Fibroblast of pulmonary artery (primary cell): ENCODE measurements around the gene LARGE2.
A peak's percentile ranks its signal among the peaks of the same experiment; 100 is the strongest.

Experiments
- DNase-seq: peaks from one replicate; pipeline ENCODE4 v3.0.0-alpha.2; 2010; ENCODE audit warnings: low read depth
- H3K4me3 ChIP-seq: replicated peaks from 2 replicates; pipeline ENCODE4 v1.5.1; 2011; ENCODE audit warnings: low read depth, mild to moderate bottlenecking, control low read depth, low read length, moderate library complexity
- TF ChIP-seq, protein P1 (sequence below): IDR thresholded peaks from 2 replicates; pipeline ENCODE4 v1.5.1; 2011; ENCODE audit warnings: mild to moderate bottlenecking, control low read depth, low read length, inconsistent platforms; ENCODE audit errors: missing control alignments

LARGE2 gene

DNA sequence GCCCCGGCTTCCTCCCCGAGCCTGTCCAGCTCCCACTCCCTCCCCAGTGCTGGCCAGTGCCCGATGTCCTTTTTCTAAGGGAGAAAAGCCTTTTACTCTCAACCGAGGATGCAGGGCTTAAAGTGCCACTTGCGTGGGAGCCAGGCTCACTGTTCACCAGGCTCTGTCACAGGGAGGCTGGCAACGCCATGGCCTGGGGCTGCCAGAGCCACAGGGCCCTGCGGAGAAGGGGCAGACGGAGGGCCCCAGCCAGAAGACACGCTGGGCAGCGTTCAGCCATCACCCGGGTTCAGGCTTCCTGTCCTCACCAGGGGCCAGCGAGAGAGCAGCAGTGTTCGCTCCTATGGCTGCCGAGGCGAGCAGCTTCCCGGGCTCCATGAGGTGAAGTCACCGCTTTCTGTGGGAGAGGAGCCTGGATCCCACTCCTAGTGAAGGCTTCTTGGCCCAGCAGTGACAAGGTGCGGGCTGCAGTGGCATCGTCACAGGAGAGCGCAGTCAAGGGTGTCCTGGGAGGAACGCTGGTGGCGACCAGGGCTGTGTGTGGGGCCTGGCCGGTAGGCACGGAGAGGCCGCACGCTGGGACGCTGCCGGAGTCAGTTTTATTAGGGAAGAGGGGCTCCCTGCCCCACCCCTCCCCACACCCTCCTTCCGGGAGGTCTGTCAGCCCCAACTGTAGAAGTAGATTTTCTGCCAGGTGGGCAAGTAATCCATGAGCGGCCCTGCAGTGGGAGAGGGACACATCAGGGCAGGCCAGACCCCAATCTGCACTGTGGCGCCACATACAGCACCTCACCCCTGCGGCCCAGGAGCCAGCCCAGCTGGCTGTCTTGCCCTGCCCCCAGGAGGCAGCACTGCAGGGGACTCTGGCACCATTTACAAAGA, 12.6 kb upstream of the LARGE2 start:
- DNase-seq: no peak
- H3K4me3 ChIP-seq: no peak overlapping the region
- TF ChIP-seq, protein P1, sequence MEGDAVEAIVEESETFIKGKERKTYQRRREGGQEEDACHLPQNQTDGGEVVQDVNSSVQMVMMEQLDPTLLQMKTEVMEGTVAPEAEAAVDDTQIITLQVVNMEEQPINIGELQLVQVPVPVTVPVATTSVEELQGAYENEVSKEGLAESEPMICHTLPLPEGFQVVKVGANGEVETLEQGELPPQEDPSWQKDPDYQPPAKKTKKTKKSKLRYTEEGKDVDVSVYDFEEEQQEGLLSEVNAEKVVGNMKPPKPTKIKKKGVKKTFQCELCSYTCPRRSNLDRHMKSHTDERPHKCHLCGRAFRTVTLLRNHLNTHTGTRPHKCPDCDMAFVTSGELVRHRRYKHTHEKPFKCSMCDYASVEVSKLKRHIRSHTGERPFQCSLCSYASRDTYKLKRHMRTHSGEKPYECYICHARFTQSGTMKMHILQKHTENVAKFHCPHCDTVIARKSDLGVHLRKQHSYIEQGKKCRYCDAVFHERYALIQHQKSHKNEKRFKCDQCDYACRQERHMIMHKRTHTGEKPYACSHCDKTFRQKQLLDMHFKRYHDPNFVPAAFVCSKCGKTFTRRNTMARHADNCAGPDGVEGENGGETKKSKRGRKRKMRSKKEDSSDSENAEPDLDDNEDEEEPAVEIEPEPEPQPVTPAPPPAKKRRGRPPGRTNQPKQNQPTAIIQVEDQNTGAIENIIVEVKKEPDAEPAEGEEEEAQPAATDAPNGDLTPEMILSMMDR: no peak

DNA sequence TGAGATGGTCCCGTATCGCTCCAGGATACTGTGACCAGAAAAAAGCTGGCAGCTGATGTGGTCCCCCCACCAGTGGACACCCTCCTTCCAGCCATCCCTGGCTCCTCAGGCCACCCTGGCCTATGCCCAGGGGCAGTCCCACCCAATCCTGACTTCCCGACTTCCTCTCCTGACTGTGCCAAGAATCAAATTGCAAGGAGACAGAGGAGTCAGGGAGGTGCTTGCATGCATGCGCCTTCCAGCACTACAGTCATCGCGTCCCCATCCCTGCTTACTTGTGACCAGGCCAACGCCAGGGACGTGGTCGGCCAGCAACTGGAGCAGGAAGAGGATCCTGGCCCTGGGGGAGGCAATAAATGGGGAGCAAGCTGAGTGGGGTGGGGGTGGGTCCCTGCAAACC, 11.8 kb upstream of the LARGE2 start:
- TF ChIP-seq, protein P1: no peak
- DNase-seq: no peak
- H3K4me3 ChIP-seq: no peak overlapping the region

DNA sequence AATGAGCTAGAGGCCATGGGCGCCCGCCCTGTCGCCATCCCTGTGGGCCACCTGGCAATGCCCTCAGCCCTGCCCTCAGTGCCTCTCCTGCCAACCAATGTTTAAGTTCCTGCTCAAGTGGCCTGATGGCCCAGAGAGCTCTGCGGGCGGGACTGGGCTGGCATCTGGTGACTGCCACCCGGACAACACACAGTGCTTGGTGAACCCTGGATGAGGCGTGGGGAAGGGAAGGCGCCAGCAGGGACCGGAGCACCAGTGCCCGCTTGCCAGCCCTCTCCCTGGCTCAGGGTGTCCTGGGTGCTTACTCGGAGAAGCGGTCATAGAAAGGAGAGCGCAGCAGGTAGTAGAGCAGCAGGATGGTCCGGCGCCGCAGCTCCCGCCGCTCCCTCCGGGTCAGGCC, 8.9 kb upstream of the LARGE2 start:
- H3K4me3 ChIP-seq: no peak overlapping the region
- no peak for DNase-seq
- TF ChIP-seq, protein P1: no peak

DNA sequence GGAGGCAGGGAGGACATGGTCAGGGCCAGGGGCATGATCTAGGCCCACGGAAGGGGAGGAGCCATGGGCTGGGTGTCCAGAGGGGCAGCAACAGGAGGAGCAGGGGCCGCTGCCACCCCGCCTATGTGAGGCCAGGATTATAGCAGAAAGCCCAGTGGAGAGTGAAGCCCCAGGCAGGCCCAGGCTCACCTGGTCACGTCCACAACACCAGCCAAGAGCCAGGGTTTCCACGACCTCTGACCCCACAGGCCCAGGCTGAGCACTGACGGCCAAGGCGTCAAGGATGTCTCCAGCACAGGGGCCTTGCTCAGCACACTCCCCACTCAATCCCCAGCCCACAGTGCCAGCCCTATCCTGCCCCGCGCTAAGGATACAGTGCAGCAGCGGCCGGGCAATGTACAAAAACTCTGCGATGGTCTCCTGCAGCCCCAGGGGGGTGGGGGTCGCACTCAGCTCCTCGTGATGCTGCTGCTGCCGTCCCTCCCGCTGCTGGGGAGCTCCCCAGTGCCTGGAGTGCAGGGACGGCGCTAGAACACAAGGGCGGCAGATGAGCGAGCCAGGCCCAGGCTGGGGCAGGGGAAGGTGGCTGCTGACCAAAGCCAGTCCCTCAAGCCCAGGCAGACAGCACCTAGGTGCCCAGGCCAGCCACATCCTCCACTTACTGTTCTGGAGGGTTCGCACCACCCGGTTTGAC, 8.4 kb upstream of the LARGE2 start:
- H3K4me3 ChIP-seq: no peak overlapping the region
- TF ChIP-seq, protein P1: no peak
- no peak for DNase-seq

DNA sequence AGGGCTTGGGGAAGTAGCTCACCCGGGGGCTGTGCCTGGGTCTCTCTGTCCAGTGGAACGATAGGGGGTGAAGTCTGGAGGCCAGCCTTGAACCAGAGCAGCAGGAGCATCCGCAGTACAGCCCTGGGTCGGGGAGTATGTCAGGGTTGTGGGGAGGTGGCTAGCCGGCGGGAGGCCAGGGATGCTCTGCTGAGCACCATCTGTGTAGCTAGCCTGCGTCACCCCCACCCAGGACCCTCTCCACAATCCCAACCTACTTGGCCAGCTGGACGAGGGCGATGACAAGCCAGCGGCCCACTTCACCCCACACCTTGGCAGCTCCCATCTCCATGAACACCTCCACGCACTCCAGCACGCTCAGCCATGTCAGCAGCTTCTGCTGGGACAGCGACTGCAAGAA, 7.0 kb upstream of the LARGE2 start:
- H3K4me3 ChIP-seq: no peak overlapping the region
- no peak for DNase-seq
- TF ChIP-seq, protein P1: no peak

DNA sequence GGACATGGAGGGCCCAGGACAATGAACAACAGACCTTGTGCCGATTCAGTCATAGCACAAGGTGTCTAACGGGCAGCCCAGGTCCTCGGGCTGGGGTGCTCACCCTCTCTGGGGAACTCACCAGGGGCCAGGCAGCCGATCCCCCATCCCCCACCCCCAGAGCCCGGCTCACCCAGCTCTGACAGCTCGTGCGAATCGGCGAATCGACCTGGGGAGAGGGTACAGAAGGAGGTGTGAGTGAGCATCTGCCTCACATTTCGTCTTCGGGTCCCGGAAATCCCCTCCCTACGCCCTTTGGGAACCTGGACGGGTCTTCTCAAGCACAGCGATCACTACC, 5.2 kb upstream of the LARGE2 start:
- DNase-seq: no peak
- peak overlapping the region; percentile 99 for H3K4me3 ChIP-seq
- TF ChIP-seq, protein P1: no peak
